Stimulated activated naive CD4-positive, alpha-beta T cell (primary cell): ENCODE results near the gene MORN1.

Experiments used
- DNase-seq, 6 experiments: peaks; one replicate each; lab custom pipeline; 2025; lab: John Stamatoyannopoulos, UW

Gene MORN1

DNA sequence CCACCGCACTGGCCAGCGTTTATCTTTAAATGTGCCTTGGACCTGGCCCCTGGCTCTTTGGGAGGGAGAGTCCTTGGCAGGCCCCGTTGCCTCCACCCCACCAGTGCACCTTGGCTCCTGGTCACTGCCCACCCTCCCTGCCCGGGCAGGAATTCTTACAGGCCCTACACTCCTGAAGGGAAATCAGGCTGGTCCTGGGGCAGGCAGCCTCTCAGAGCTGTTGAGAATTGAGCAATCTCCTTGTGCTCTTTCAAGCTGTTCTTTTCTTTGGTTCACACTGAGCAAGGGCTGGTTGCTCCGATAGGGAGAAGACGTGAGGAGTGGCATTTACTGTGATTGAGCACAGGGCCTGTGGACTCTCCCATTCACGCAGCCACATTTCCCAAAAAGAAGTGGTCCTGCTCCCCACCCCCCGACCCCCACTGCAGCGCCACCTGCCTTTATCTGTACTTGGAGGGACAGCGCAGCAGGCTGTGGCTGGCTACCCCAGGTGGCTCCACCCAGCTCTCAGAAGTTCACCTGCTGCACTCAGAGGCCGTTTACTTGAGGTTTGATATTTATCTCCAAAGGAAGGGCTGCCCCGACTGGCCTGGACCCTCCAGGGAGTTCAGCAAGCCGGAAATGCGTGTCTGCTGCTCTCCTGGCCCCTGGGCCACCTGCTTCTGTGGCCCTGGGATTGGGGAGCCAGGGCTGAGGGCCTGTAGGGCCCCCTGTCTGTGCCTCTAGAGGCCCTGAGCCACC lies 115.4 kb downstream of the MORN1 start:
- DNase-seq = no peak

- no peak for DNase-seq
Measured at GRCh38 chr1:2274929-2275475, 116.4 kb downstream of the MORN1 start.

DNA sequence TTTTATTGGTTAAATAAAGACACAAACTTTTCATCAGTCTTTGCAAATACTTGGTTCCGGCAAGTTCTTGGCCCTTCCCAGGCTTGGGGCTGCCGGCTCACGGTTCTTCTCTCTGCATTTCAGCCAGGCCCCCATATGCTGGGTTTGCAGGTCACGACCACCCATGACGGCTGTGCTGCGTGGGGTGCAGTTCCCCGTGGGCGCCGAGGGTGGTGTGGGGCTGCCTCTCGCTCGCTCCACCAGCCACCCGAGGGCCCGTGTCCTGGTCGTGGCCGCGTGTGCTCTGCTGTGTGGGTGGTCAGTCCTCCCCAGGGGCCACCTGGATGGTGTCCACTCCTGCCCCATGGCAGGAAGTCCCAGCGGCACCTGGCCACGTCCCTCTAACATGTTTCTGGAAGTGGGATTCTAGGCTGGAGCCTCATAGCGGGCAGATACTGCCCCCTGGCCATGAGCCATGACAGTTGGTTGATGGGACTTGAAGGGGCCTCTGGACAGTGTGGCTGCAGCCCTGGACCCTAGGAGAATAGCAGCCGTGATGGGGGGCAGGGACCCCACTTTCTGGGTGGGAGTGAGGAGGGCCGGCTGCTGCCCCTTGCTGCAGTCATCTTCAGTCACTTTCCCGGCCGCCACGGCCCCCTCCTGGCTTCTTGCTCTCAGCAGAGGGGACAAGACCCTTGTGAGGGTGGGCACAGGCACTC lies 117.0 kb downstream of the MORN1 start:
- no peak for DNase-seq

GRCh38 chr1:2273401-2274090 lies 117.8 kb downstream of the MORN1 start:
- no peak for DNase-seq

GRCh38 chr1:2272686-2273400 lies 118.5 kb downstream of the MORN1 start:
- no peak for DNase-seq

GRCh38 chr1:2271841-2272655 lies 119.3 kb downstream of the MORN1 start:
- no peak for DNase-seq
